Measurements from ENCODE around the gene PRKCE. TPM values are rescaled to one million over a fixed set of nuclear protein-coding genes. Genes with fewer than 3 reads are reported as not detected.

Gene PRKCE
- total and polyA plus RNA-seq, 2 experiments from 2014 or later = 0.94 to 1.2 TPM

DNA sequence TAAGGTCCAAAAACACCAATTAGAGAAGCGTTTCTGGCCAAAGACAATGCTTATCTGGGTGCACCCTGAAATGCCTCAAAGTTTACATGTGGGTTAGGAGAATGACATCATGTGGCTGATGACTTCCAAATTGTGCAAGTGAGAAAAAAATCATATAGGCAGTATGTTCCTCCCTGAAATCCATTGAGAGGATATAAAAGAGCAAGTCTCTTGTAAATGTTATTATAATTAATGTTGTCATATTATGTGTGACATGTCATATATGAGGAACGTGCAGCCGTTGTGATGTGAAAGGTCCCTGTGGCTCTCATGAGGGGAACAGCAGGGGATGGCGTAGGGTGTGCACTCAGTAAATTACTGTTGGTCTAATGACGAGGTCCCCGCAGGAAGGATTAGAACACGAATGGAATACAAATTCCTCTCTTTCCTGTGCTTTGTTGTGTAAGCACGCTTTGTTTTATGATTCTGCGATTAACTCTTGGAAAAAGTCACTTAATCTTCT is 290.8 kb downstream of the PRKCE start (continued):
- no peak for TF ChIP-seq STAT1 (IDR thresholded peaks at IDR 0.05; ENCODE audit: unreplicated experiment)
- no peak for TF ChIP-seq ZNF331 (CRISPR knock-in tag; IDR thresholded peaks at IDR 0.05; ENCODE audit: low read depth)
- no peak for TF ChIP-seq ZNF114 (CRISPR knock-in tag; IDR thresholded peaks at IDR 0.05)
- TF ChIP-seq CREB1 (CRISPR knock-in tag; IDR thresholded peaks at IDR 0.05; ENCODE audit: low read depth) = no peak
- no peak for TF ChIP-seq EZH2 (IDR thresholded peaks at IDR 0.05; ENCODE audit: low read depth, unreplicated experiment)
- TF ChIP-seq, protein P1, sequence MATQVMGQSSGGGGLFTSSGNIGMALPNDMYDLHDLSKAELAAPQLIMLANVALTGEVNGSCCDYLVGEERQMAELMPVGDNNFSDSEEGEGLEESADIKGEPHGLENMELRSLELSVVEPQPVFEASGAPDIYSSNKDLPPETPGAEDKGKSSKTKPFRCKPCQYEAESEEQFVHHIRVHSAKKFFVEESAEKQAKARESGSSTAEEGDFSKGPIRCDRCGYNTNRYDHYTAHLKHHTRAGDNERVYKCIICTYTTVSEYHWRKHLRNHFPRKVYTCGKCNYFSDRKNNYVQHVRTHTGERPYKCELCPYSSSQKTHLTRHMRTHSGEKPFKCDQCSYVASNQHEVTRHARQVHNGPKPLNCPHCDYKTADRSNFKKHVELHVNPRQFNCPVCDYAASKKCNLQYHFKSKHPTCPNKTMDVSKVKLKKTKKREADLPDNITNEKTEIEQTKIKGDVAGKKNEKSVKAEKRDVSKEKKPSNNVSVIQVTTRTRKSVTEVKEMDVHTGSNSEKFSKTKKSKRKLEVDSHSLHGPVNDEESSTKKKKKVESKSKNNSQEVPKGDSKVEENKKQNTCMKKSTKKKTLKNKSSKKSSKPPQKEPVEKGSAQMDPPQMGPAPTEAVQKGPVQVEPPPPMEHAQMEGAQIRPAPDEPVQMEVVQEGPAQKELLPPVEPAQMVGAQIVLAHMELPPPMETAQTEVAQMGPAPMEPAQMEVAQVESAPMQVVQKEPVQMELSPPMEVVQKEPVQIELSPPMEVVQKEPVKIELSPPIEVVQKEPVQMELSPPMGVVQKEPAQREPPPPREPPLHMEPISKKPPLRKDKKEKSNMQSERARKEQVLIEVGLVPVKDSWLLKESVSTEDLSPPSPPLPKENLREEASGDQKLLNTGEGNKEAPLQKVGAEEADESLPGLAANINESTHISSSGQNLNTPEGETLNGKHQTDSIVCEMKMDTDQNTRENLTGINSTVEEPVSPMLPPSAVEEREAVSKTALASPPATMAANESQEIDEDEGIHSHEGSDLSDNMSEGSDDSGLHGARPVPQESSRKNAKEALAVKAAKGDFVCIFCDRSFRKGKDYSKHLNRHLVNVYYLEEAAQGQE (IDR thresholded peaks at IDR 0.05; ENCODE audit: unreplicated experiment) = no peak
- no peak for TF ChIP-seq POLR2AphosphoS5 (IDR thresholded peaks at IDR 0.05; ENCODE audit: low read depth)
- no peak for TF ChIP-seq JUNB (IDR thresholded peaks at IDR 0.05; ENCODE audit: unreplicated experiment)
- TF ChIP-seq NANOG (IDR thresholded peaks at IDR 0.05; ENCODE audit: borderline replicate concordance) = no peak
- TF ChIP-seq, protein P2, sequence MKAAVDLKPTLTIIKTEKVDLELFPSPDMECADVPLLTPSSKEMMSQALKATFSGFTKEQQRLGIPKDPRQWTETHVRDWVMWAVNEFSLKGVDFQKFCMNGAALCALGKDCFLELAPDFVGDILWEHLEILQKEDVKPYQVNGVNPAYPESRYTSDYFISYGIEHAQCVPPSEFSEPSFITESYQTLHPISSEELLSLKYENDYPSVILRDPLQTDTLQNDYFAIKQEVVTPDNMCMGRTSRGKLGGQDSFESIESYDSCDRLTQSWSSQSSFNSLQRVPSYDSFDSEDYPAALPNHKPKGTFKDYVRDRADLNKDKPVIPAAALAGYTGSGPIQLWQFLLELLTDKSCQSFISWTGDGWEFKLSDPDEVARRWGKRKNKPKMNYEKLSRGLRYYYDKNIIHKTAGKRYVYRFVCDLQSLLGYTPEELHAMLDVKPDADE (IDR thresholded peaks at IDR 0.05) = no peak
- TF ChIP-seq, protein P3, sequence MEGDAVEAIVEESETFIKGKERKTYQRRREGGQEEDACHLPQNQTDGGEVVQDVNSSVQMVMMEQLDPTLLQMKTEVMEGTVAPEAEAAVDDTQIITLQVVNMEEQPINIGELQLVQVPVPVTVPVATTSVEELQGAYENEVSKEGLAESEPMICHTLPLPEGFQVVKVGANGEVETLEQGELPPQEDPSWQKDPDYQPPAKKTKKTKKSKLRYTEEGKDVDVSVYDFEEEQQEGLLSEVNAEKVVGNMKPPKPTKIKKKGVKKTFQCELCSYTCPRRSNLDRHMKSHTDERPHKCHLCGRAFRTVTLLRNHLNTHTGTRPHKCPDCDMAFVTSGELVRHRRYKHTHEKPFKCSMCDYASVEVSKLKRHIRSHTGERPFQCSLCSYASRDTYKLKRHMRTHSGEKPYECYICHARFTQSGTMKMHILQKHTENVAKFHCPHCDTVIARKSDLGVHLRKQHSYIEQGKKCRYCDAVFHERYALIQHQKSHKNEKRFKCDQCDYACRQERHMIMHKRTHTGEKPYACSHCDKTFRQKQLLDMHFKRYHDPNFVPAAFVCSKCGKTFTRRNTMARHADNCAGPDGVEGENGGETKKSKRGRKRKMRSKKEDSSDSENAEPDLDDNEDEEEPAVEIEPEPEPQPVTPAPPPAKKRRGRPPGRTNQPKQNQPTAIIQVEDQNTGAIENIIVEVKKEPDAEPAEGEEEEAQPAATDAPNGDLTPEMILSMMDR (conservative IDR thresholded peaks at IDR 0.05; ENCODE audit: low read depth in 2 of 2) = no peak
- TF ChIP-seq EZH2phosphoT487 (IDR thresholded peaks at IDR 0.05; ENCODE audit: unreplicated experiment) = no peak
